IPS-18a (cell line): ENCODE results near the gene SCARF2.
"Not testable (repeated sequence)": the region's sequence is repeated elsewhere in the genome, so short reads cannot be mapped to it uniquely, and the experiment has no call there.

Source experiments
- H3K27ac ChIP-seq: one replicate; pipeline ENCODE4 v1.5.1; 2013; ENCODE audit warnings: low read length
- H3K27me3 ChIP-seq: one replicate; pipeline ENCODE4 v1.6.1; 2013; ENCODE audit warnings: mild to moderate bottlenecking, low read length; ENCODE audit not compliant: control insufficient read depth, insufficient read depth
- H3K36me3 ChIP-seq: one replicate; pipeline ENCODE4 v1.6.1; 2013; ENCODE audit warnings: low read depth, low read length; ENCODE audit not compliant: control insufficient read depth
- H3K4me1 ChIP-seq: one replicate; pipeline ENCODE4 v1.6.1; 2013; ENCODE audit warnings: low read depth, low read length; ENCODE audit not compliant: control insufficient read depth
- H3K4me3 ChIP-seq: one replicate; pipeline ENCODE4 v1.5.1; 2013; ENCODE audit warnings: low read length
- H3K9ac ChIP-seq: one replicate; pipeline ENCODE4 v1.6.1; 2013; ENCODE audit warnings: mild to moderate bottlenecking, low read length, moderate library complexity
- H3K9me3 ChIP-seq: one replicate; pipeline ENCODE4 v1.6.1; 2013; ENCODE audit warnings: low read depth, low read length; ENCODE audit not compliant: control insufficient read depth

The SCARF2 gene

DNA sequence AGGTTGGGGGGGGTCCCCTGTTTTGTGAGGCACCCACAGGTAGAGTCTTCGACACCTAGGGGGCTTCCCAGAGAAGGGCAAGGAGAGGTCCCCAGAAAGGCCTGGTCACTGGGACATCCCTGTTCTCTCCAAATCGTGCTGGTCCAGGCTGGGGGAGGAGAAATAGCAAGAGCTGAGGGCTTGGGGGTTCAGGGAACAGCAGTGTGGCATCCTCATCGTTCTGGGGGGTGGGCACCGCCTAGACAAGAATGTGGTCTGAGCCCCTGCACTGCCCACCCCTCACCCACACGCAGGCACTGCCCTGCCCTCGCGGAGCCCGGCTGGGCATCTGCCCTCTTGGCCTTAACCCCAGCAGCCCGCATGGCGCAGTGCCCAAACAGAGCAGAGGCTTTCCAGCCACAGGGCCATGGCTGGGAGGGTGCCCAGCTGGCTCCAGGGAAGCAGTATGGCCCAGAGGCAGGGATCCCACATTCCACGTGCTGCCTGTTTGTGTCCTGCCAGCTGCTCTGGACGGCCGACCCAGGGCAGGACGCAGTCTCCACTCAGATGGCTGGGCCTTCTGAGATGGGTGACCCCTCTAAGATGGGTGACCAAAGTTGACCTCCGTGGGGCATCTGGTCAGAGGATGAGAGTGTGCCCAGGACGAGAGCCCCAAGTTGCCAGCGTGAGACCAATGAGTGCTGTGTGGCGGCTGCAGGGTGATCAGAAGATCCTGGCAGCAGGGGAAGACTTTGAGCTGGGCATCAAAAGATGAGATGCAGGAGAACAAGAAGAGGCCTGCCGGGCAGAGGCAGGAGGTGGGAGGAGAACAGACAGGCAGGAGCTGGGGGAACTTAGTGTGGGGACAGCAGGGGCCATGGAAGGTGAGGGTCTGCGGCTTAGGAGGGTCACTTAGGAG lies 14.4 kb downstream of the SCARF2 start:
- Histone ChIP-seq H3K9me3 (no peaks in the 10 kb centered on the region), H3K9ac (no peak overlapping the region), H3K4me1 (peaks cover 3% of the 10 kb centered on the region), H3K36me3 (no peaks in the 10 kb centered on the region), H3K27ac (no peak overlapping the region), H3K27me3 (peaks cover under 1% of the 10 kb centered on the region), H3K4me3 (no peak overlapping the region)

DNA sequence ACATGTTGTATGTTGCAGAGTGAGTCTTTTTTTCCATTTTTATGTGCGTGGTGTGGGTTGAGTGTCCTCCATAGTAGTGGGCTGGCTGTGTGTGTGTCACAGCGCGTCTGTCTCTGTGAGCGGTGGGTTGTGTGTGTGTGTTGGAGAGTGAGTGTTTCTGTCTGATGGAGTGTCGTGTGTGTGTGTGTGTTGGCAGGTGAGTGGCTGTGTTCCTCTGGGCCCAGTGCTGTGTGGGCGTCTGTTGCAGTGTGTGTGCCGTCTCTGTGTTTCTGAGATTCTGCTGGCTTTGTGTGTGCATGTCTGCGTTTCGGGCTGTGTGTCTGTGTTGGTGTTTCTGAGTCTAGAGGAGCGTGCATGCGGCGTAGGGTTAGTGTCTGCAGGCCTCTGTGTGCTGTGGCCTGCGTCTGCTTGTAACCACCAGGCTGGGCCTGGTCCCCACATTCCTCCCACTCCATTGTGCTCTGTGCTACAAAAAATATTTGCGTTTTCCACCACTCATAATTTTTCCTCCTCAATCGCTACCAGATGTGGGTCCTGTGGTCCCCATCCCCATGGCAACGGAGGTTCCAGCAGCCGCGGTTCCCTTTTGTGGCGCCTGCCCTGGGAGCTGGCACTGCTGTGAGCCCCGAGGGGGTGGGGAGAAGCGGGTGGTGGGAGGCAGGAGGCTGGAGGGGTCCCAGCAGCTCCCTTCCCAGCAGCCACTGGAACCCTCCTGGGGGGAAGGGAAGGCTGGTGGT lies 15.2 kb downstream of the SCARF2 start:
- Histone ChIP-seq H3K27ac (no peak overlapping the region), H3K4me3 (no peak overlapping the region), H3K27me3 (no peaks in the 10 kb centered on the region), H3K9me3 (no peaks in the 10 kb centered on the region), H3K9ac (no peak overlapping the region), H3K36me3 (no peaks in the 10 kb centered on the region), H3K4me1 (peaks cover 3% of the 10 kb centered on the region)

DNA sequence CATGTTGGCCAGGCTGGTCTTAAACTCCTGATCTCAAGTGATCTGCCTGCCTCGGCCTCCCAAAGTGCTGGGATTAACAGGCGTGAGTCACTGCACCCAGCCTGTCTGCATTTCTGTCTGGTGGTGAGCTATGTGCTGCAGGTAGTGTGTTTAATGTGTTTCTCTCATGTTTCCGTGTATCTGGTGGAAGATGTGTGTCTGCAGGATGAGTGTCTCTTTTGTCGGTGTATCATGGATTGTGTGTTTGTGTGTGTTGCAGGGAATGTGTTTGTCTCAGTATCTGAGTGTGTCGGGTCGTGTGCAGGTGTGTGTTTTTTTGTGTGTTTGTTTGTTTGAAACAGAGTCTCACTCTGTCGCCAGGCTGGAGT lies 16.1 kb downstream of the SCARF2 start:
- Histone ChIP-seq H3K9me3 (no peaks in the 10 kb centered on the region), H3K4me1 (peaks cover 3% of the 10 kb centered on the region), H3K36me3 (no peaks in the 10 kb centered on the region), H3K4me3 (no peak overlapping the region), H3K27me3 (no peaks in the 10 kb centered on the region), H3K27ac (no peak overlapping the region), H3K9ac (no peak overlapping the region)

DNA sequence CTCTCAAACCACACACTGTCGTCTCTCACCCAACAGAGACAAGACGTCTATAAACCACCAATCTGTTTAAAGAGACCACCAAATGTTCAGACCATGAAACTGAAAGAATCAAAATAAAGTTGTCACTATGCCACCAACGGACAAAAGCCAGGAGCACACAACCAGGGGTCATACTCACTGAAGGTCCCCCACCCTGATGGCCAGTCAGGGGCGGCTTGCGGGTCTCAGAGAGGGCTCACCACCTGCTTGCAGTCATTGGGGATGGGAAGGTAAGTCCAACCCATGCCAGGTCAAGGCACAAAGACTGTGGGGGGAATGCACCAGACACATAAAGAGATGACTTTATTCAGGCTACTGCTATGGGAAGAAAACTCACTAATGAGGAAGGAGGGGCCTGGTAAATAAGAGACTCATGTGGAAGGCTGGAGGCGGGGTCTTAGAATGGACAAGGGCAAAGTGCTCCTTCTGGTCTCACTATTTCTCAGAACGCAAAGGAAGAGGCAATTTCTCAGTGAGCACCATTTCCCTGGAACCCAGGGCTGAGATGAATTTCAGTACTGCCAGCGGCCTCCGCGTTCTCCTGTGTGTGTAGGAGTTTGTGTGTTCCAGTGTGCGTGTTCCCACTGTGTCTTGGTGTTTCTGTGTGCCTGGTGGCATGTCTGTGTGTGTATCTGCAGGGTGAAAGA lies 17.3 kb downstream of the SCARF2 start:
- H3K9me3 ChIP-seq: no peaks in the 10 kb centered on the region
- H3K27me3 ChIP-seq: no peaks in the 10 kb centered on the region

DNA sequence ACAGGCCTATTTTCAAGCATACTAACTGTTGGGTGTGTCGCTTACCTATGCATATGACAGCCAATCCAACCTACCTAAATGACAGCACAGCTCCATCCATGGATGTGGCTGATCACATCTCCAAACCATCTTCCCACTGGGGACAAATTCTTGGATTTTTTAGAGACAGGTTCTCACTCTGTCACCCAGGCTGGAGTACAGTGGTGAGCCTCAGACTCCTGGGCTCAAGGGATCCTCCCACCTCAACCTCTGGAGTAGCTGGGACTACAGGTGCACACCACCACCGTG lies 18.0 kb downstream of the SCARF2 start:
- no peak overlapping the region for H3K27ac ChIP-seq
- peaks cover 3% of the 10 kb centered on the region for H3K4me1 ChIP-seq
- H3K9me3 ChIP-seq: no peaks in the 10 kb centered on the region
- no peaks in the 10 kb centered on the region for H3K36me3 ChIP-seq
- H3K4me3 ChIP-seq: no peak overlapping the region
- H3K27me3 ChIP-seq: no peaks in the 10 kb centered on the region
- H3K9ac ChIP-seq: no peak overlapping the region

More for the DNA sequence above, 17.3 kb downstream of the SCARF2 start:
- Histone ChIP-seq H3K4me3 (no peak overlapping the region), H3K27ac (no peak overlapping the region), H3K9ac (no peak overlapping the region), H3K4me1 (peaks cover 3% of the 10 kb centered on the region), H3K36me3 (no peaks in the 10 kb centered on the region)

DNA sequence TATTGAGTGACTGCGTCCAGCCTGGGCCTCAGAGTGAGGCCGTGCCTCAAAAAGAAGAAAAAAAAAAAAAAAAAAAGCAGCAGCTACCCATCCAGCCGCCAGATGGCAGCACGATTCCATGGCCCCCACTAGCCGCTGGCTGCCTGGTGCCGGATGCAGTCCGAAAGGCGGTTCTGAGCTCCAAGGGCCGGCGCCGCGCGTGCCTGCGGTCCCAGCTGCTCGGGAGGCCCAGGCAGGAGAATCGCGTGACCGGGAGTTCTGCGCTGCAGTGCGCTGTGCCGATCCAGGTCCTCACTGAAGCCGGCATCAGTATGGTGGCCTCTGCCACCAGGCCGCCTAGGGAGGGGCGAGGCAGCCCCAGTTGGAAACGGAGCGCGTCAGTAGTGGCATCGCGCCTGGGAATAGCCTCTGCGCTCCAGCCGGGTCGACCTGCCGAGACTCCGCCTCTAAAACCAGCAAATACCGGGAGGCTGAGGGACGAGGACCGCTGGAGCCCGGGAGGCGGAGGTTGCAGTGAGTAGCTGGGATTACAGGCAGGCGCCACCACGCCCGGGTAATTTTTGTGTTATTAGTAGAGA lies 19.3 kb downstream of the SCARF2 start:
- H3K27ac ChIP-seq: no peak overlapping the region

DNA sequence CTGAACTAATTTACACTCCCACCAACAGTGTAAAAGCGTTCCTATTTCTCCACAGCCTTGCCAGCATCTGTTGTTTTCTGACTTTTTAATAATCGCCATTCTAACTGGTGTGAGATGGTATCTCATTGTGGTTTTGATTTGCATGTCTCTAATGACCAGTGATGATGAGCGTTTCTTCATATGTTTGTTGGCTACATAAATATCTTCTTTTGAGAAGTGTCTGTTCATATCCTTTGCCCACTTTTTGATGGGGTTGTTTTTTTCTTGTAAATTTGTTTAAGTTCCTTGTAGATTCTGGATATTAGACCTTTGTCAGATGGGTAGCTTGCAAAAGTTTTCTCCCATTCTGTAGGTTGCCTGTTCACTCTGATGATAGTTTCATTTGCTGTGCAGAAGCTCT lies 21.9 kb downstream of the SCARF2 start:
- H3K9me3 ChIP-seq, H3K36me3 ChIP-seq, H3K9ac ChIP-seq, H3K4me1 ChIP-seq, H3K27me3 ChIP-seq, H3K4me3 ChIP-seq, H3K27ac ChIP-seq: not testable (repeated sequence)

More for the DNA sequence above, 19.3 kb downstream of the SCARF2 start:
- H3K9ac ChIP-seq: no peak overlapping the region
- no peaks in the 10 kb centered on the region for H3K36me3 ChIP-seq
- H3K4me3 ChIP-seq: peak overlapping the region; percentile 54
- H3K4me1 ChIP-seq: no peaks in the 10 kb centered on the region
- H3K27me3 ChIP-seq: no peaks in the 10 kb centered on the region
- no peaks in the 10 kb centered on the region for H3K9me3 ChIP-seq

DNA sequence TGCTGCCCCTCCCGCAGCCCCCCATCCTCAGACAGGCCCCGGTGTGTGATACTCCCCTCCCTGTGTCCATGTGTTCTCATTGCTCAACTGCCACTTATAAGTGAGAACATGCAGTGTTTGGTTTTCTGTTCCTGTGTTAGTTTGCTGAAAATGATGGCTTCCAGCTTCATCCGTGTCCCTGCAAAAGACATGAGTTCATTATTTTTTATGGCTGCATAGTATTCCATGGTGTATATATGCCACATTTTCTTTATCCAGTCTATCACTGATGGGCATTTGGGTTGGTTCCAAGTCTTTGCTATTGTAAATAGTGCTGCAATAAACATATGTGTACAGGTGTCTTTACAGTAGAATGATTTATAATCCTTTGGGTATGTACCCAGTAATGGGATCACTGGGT lies 22.4 kb downstream of the SCARF2 start:
- H3K9ac ChIP-seq, H3K27ac ChIP-seq, H3K36me3 ChIP-seq, H3K4me3 ChIP-seq, H3K27me3 ChIP-seq, H3K4me1 ChIP-seq, H3K9me3 ChIP-seq: not testable (repeated sequence)

DNA sequence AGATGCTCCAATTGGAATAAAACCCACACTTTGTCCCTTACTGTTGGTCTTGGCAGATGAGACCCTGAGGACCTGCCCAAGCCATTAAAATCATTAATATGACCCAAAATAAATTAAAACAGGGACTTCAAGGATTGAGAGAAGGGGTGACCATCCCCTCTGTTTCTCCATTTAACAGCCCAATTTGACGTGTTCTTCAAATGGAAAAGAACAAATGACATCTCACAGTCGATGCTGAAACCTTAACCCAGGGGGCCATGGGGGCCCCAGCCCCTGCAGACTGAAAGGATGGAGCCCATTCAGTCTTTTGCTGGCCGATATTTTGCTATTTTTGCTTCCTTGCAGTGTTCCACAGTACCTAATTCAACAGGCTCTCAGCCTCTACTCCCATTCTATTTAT lies 23.2 kb downstream of the SCARF2 start:
- H3K9ac ChIP-seq: no peak overlapping the region
- no peaks in the 10 kb centered on the region for H3K9me3 ChIP-seq
- no peaks in the 10 kb centered on the region for H3K4me1 ChIP-seq
- no peaks in the 10 kb centered on the region for H3K27me3 ChIP-seq
- no peak overlapping the region for H3K27ac ChIP-seq
- H3K36me3 ChIP-seq: no peaks in the 10 kb centered on the region
- H3K4me3 ChIP-seq: no peak overlapping the region

DNA sequence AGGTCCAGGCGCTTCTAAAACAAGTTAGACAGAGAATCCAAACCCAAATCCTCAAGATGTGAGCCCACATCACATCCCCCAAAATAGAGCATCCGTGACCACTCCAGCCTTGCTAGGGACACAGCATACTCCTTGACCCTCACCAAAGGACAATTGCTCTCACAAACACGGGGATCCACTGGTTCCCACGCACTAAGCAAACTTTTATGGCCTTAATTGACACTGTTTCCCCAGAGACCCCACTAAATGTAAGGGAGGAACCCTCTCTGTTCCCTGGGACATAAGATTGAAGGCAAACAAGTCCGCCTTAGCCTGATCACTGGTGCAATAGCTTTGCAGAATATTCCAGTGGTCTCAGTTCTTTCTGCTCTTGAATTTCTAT lies 23.6 kb downstream of the SCARF2 start:
- Histone ChIP-seq H3K27ac (no peak overlapping the region), H3K27me3 (no peaks in the 10 kb centered on the region), H3K9me3 (no peaks in the 10 kb centered on the region), H3K36me3 (no peaks in the 10 kb centered on the region), H3K9ac (no peak overlapping the region), H3K4me1 (no peaks in the 10 kb centered on the region), H3K4me3 (no peak overlapping the region)

DNA sequence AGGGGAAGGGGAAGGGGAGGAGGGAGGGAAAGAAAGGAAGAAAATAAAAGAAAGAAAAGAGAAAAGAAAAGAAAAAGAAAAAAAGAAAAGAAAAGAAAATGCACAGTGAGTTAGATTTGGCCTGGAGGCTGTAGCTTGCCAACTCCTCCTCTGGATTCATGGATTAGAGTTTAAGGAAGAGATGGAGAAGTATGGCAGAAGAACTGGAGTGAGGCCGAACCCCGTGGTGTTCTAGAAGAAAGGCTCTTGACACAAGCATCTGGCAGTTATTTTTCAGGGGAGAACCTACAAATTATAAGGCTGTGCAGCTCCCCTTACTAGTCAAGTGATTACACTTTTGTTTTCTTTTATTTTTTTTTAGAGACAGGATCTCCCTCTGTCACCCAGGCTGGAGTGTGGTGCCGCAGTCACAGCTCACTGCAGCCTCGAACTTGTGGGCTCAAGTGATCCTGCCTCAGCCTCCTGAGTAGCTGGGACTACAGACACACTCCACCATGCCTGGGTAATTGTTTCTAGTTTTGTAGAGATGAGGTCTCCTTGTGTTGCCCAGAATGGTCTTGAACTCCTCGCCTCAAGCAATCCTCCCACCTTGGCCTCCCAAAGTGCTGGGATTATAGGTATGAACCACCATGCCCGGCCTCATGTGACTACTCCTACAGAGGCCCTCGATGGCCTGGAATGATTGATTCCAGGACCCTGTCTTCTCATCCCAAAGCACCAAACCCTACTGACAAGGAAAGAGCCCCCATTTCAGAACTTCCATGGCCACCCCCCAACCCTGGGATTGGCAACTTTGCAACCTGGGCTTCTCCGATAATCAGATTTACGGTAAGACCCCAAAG lies 24.2 kb downstream of the SCARF2 start:
- H3K27ac ChIP-seq: no peak overlapping the region
- no peak overlapping the region for H3K9ac ChIP-seq
- H3K4me1 ChIP-seq: no peaks in the 10 kb centered on the region
- H3K27me3 ChIP-seq: no peaks in the 10 kb centered on the region
- no peak overlapping the region for H3K4me3 ChIP-seq
- H3K36me3 ChIP-seq: no peaks in the 10 kb centered on the region
- no peaks in the 10 kb centered on the region for H3K9me3 ChIP-seq
